HUES6 (cell line): Measurements from ENCODE around the gene PDK3.
A peak's percentile ranks its signal among the peaks of the same experiment; 100 is the strongest.

Experiments
- H3K27ac ChIP-seq: 2 replicates; pipeline ENCODE4 v1.7.0; 2013; ENCODE audit warnings: low read depth, mild to moderate bottlenecking, low read length, inconsistent platforms
- H3K27me3 ChIP-seq: 2 replicates; pipeline ENCODE4 v1.6.1; 2013; ENCODE audit warnings: low read length; ENCODE audit not compliant: control insufficient read depth, insufficient read depth
- H3K36me3 ChIP-seq: 2 replicates; pipeline ENCODE4 v1.6.1; 2013; ENCODE audit warnings: low read length; ENCODE audit not compliant: control insufficient read depth, insufficient read depth
- H3K4me1 ChIP-seq: 2 replicates; pipeline ENCODE4 v1.6.1; 2013; ENCODE audit warnings: low read length; ENCODE audit not compliant: control insufficient read depth, insufficient read depth
- H3K4me3 ChIP-seq: 2 replicates; pipeline ENCODE4 v1.5.1; 2013; ENCODE audit warnings: low read depth, low read length
- H3K9ac ChIP-seq: one replicate; pipeline ENCODE4 v1.6.1; 2013; ENCODE audit warnings: mild to moderate bottlenecking, low read length
- H3K9me3 ChIP-seq: 2 replicates; pipeline ENCODE4 v1.6.1; 2013; ENCODE audit warnings: low read depth, low read length; ENCODE audit not compliant: control insufficient read depth, insufficient read depth

The PDK3 gene

DNA sequence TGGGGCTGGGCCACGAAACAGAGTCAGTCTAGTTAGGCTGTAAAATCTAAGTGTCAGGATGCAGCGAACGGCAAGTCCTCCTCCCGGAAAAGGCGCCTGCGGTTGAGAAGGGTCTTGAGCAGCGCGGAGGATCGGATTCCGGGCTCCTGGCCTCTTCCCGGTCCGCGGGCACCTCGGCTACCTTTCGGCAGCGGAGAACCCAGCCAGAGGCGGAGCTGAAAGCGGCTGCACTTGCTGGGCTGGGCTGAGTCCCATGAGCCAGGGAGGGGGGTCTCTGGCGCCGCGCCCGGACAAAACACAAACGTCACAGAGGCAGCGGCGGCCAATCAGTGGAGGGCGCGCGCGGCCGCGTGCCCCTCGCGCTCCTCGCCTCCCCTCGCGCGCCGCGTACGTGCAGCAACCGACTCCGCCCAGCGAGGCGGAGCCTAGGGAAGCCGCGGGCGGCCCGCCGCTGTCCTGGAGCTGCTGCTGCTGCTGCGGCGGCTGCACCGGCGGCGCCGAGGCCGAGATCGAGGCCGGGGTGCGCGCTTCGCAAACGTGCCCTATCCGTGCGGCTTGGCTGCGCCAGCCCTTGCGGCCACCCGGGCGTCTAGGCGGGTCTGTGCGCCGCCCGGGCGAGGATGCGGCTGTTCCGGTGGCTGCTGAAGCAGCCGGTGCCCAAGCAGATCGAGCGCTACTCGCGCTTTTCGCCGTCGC is at the start of gene PDK3:
Gene PDK3 (plus strand): TSS at position 451 of the 696 bp plus-strand sequence. CDS start 170 bp downstream, at position 621.
- Histone ChIP-seq H3K9me3 (no peaks in the 10 kb centered on the region), H3K27me3 (no peaks in the 10 kb centered on the region; the same call in 1 of the 2 replicates), H3K9ac (peak within 1 kb of the TSS; percentile 86), H3K36me3 (no peaks in the 10 kb centered on the region), H3K4me1 (peaks cover 12% of the 10 kb centered on the region), H3K4me3 (peak within 1 kb of the TSS; percentile 95), H3K27ac (peak within 1 kb of the TSS; percentile 61)

DNA sequence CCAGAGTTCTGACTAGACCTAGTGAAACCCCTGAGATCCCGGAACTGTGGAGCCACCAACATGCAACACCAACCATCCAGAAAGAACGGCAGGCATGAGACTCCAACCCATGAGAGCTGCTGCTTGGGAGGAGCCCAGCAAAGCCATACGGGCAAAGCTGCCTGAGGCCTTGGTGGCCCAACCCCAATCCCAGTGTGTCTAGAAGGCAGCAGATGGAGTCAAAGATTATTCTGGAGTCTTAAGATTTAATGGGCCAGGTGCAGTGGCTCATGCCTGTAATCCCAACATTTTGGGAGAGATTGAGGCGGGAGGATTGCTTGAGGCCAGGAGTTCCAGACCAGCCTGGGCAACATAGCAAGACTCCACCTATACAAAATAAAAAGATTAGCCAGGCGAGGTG is 49.2 kb upstream of the PDK3 start:
- Histone ChIP-seq H3K27me3 (peaks cover 9% of the 10 kb centered on the region; the same call in 1 of the 2 replicates), H3K36me3 (no peaks in the 10 kb centered on the region), H3K4me3 (no peak overlapping the region), H3K4me1 (no peaks in the 10 kb centered on the region), H3K9ac (no peak overlapping the region), H3K27ac (no peak overlapping the region), H3K9me3 (peaks cover under 1% of the 10 kb centered on the region; the same call in 1 of the 2 replicates)

DNA sequence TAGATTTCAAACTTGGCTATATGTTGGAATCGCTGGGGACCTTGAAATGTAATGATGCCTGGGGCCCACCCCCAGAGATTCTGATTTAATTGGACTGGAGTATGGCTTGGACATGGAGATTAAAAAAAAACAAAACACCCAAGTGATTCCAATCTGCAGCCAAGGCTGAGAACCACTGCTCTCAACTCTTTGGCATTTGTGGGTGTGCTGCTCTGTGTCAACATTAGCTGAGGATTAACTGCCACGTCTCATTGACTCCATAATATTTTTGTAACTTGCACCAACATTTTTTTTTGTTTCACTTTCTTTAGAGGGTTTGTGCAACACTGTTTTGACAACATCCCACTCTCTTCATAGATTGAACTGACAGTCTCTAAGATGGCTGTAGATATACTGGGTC is 41.1 kb upstream of the PDK3 start:
- peaks cover 8% of the 10 kb centered on the region; the same call in 1 of the 2 replicates for H3K4me1 ChIP-seq
- no peak overlapping the region for H3K9ac ChIP-seq
- peaks cover 3% of the 10 kb centered on the region; the same call in 1 of the 2 replicates for H3K9me3 ChIP-seq
- H3K4me3 ChIP-seq: no peak overlapping the region
- no peak overlapping the region for H3K27ac ChIP-seq
- peaks cover 9% of the 10 kb centered on the region; the same call in 1 of the 2 replicates for H3K27me3 ChIP-seq
- no peaks in the 10 kb centered on the region for H3K36me3 ChIP-seq

DNA sequence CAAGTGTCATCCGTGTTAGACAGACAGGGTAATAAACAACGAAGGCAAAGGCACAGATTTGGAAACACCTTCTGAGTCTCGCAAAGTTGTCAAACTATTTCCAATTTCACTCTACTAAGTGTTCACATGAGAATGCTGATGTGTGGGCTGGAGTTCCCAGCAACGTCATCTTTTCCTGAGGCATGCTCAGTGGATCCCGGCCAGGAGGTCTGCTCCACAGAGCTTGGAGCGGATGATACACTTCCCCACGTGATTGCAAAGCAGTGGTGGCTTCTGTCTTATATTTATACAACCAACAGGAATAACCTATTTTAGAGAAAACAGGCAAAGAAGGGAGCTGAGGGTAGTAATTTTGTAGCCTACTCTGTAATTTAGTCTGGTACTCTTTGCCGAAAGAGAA is 40.1 kb upstream of the PDK3 start:
- Histone ChIP-seq H3K4me3 (no peak overlapping the region), H3K9ac (no peak overlapping the region), H3K27me3 (peaks cover 9% of the 10 kb centered on the region; the same call in 1 of the 2 replicates), H3K27ac (no peak overlapping the region), H3K9me3 (0 out of 2 replicates have a peak, but pooled peaks cover 6% of the 10 kb centered on the region), H3K36me3 (no peaks in the 10 kb centered on the region), H3K4me1 (peaks cover 8% of the 10 kb centered on the region; the same call in 1 of the 2 replicates)

DNA sequence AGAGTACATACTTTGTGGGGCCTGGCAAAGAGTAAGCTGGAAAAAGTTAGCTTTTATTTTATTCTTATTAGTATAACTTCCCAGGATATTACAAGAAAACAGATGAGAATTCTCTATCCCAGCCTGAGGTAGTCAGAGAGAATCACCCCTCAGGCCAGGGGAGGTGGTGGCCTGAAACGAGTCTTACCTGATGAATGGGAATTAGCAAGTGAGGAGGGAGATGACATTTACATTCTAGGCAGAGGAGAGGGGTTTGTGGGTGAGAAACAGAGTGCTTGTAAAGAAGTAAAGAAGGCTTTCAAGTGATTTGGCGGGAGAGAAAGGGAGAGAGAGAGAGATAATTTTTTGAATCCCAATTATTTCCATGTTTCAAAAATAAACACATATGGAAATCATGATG is 39.3 kb upstream of the PDK3 start:
- Histone ChIP-seq H3K4me1 (peaks cover 8% of the 10 kb centered on the region; the same call in 1 of the 2 replicates), H3K4me3 (no peak overlapping the region), H3K27ac (no peak overlapping the region), H3K9ac (no peak overlapping the region), H3K9me3 (0 out of 2 replicates have a peak, but pooled peaks cover 6% of the 10 kb centered on the region), H3K27me3 (peaks cover 13% of the 10 kb centered on the region; the same call in 1 of the 2 replicates), H3K36me3 (no peaks in the 10 kb centered on the region)

DNA sequence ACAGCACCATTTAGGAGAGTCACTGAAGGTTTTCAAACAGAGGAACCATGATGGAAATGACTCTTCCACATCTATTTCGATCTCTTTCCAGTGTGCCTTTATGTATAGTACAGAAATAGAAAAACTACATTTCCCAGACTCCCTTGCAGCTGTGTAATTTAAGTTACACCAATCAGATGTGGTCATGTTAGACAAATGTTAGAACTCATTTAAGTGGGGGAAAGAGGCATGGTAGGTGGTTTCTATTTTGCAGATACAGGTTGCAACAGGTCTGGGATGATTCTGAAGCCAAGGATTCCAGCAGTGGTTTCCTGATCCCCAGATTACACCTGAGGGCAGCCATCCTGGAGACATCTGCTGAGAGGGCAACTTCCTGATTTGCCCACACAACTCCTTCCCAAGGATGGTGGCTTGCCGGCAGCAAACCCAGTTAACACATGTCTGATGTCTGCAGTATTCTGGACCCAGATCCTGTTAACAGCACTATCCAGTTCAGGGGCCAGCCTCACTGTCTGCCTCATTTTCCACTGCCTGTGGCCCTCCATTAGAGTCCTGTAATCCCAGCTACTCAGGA is 38.7 kb upstream of the PDK3 start:
- H3K9ac ChIP-seq: no peak overlapping the region
- no peak overlapping the region for H3K27ac ChIP-seq
- 0 out of 2 replicates have a peak, but pooled peaks cover 3% of the 10 kb centered on the region for H3K9me3 ChIP-seq
- peaks cover 15% of the 10 kb centered on the region; the same call in 1 of the 2 replicates for H3K27me3 ChIP-seq
- peaks cover 8% of the 10 kb centered on the region; the same call in 1 of the 2 replicates for H3K4me1 ChIP-seq
- H3K4me3 ChIP-seq: no peak overlapping the region
- H3K36me3 ChIP-seq: no peaks in the 10 kb centered on the region

DNA sequence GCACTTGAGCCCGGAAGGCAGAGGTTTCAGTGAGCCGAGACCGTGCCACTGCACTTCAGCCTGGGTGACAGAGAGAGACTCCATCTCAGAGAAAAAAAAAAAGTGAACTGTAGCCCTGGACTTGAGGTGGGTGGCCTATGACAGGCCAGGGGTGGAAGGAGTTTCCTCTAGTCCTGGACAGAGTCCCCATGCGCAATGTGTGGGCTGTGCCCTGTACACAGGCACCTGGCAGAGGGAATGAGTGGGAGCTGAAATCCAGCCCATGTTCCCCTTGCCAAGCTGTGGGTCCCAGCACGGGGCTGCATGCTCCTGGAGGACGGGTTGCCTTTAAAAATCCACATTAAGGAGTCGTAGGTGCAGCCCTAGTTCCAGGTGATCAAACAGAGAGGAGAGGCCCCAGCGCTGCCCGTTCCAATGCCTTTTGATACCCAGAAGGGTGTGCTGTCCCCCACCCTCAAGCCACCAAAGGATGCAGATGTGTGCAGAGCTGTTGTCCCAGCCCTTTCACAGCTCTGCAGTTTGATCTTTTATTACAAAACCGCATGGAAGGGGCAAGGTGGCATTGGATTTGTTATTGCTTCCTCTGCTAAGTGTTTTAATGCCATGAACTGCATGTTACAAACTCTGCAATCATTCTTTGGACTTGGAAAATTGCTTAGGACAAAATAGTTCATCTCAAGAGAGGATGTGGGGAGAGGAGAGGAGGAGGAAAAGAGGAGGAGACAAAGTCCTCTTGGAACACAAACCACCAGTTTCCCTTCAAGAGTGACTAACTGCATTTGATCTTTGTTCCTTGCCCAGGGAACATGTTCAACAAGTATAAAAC is 38.0 kb upstream of the PDK3 start:
- H3K36me3 ChIP-seq: no peaks in the 10 kb centered on the region
- H3K4me3 ChIP-seq: no peak overlapping the region
- no peak overlapping the region for H3K27ac ChIP-seq
- H3K9ac ChIP-seq: no peak overlapping the region
- H3K9me3 ChIP-seq: 0 out of 2 replicates have a peak, but pooled peaks cover 3% of the 10 kb centered on the region
- peaks cover 8% of the 10 kb centered on the region; the same call in 1 of the 2 replicates for H3K4me1 ChIP-seq
- H3K27me3 ChIP-seq: peaks cover 17% of the 10 kb centered on the region; the same call in 1 of the 2 replicates

DNA sequence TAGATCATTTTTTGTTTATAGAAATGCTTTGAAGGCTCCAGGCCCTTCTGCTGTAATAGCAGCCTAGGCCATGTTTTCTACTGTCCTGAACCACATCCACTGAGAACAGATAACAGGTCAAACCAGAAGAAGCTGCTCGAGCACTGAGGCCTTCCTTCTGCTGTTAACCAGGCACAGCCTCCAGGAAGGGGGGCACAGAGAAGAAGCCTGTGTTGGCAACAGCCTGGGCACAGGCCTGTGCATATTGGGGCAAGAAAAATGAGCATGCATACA is 37.4 kb upstream of the PDK3 start:
- 0 out of 2 replicates have a peak, but pooled peaks cover 3% of the 10 kb centered on the region for H3K9me3 ChIP-seq
- no peak overlapping the region for H3K4me3 ChIP-seq
- no peak overlapping the region for H3K27ac ChIP-seq
- H3K27me3 ChIP-seq: peaks cover 21% of the 10 kb centered on the region; the same call in 1 of the 2 replicates
- H3K36me3 ChIP-seq: no peaks in the 10 kb centered on the region
- no peak overlapping the region for H3K9ac ChIP-seq
- peaks cover 8% of the 10 kb centered on the region; the same call in 1 of the 2 replicates for H3K4me1 ChIP-seq

DNA sequence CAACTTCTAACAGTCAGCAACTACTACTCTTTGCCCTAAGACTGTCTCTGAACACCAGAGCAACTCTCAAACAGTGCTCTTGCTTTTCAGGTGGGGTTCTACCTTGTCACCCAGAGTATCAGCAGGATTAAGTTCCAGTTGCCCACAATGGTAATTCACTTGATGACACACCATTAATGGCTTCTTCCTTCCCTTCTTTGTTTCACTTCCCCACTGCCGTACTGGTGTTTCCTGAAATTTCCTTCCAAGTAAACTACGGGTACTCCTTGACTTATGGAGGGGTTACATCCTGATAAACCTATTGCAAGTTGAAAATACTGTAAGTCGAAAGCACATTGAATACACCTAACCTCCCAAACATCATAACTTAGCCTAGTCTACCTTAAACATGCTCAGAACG is 36.6 kb upstream of the PDK3 start:
- H3K4me3 ChIP-seq: no peak overlapping the region
- H3K9ac ChIP-seq: no peak overlapping the region
- no peak overlapping the region for H3K27ac ChIP-seq
- peaks cover 21% of the 10 kb centered on the region; the same call in 1 of the 2 replicates for H3K27me3 ChIP-seq
- no peaks in the 10 kb centered on the region for H3K36me3 ChIP-seq
- H3K9me3 ChIP-seq: 0 out of 2 replicates have a peak, but pooled peaks cover 3% of the 10 kb centered on the region
- peaks cover 8% of the 10 kb centered on the region; the same call in 1 of the 2 replicates for H3K4me1 ChIP-seq

DNA sequence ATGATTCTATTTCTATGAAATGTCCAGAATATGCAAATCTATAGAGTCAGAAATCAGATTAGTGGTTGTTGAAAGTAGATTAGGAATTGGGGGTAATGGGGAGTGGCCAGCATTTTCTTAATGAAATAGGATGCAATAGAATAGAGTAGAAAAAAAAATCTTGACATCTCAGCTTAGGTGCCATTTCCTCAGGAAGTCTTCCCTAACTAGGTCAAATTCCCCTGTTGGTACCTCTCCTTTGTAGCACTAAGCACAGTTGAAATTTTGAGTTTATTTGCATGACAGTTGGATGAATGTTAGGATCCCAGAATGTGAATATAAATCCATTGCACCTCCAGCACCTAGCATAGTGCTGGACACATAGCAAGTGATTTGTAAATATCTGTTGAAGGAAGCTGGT is 30.0 kb upstream of the PDK3 start:
- Histone ChIP-seq H3K27ac (no peak overlapping the region), H3K27me3 (peaks cover 32% of the 10 kb centered on the region; the same call in 1 of the 2 replicates), H3K4me3 (no peak overlapping the region), H3K9me3 (no peaks in the 10 kb centered on the region), H3K36me3 (no peaks in the 10 kb centered on the region), H3K4me1 (0 out of 2 replicates have a peak, but pooled peaks cover 9% of the 10 kb centered on the region), H3K9ac (no peak overlapping the region)
